H1 (cell line): ENCODE measurements around the gene NKAIN2. TPM values are rescaled to one million over a fixed set of nuclear protein-coding genes. Genes with fewer than 3 reads are reported as not detected.

Source experiments
- CTCF ChIA-PET: fragments of 300-600 bp; sonication (Branson Sonifier 250); formaldehyde crosslinking; loops from one replicate; lab custom pipeline; 2021; ENCODE audit not compliant: partially characterized antibody; lab: Charles Lee
- POLR2A ChIA-PET: fragments of 300-600 bp; sonication (Branson Sonifier 250); formaldehyde crosslinking; loops from one replicate; lab custom pipeline; 2021; ENCODE audit warnings: inconsistent platforms; ENCODE audit not compliant: partially characterized antibody; lab: Charles Lee
- DNase-seq, 2 experiments: peaks; one replicate each; pipeline versions ENCODE4 v3.0.0 to v3.0.0-alpha.2; 2010 to 2022; ENCODE audit warnings: low spot score in 2 of 2, low read depth in 1 of 2, mixed read lengths in 1 of 2
- FAIRE-seq: peaks from 2 replicates; lab custom pipeline; 2011; peaks lifted over from hg19 to GRCh38; lab: Jason Lieb, UNC
- H2AFZ ChIP-seq: 2 replicates; pipeline ENCODE4 v1.8.1; 2012; ENCODE audit warnings: low read length, inconsistent platforms
- H2AK5ac ChIP-seq: 2 replicates; pipeline ENCODE4 v1.6.1; 2013; ENCODE audit warnings: low read depth, low read length
- H2BK120ac ChIP-seq: replicated peaks from 2 replicates; pipeline ENCODE3; 2013; ENCODE audit warnings: low read depth, low read length, inconsistent platforms
- H2BK12ac ChIP-seq: 2 replicates; pipeline ENCODE4 v1.6.1; 2013; ENCODE audit warnings: low read depth, low read length
- H2BK15ac ChIP-seq: 2 replicates; pipeline ENCODE4 v1.6.1; 2013; ENCODE audit warnings: low read length
- H2BK20ac ChIP-seq: 2 replicates; pipeline ENCODE4 v1.6.1; 2013; ENCODE audit warnings: low read length
- H2BK5ac ChIP-seq: 2 replicates; pipeline ENCODE4 v1.6.1; 2013; ENCODE audit warnings: low read depth, low read length
- H3K14ac ChIP-seq: 2 replicates; pipeline ENCODE4 v1.6.1; 2013; ENCODE audit warnings: inconsistent platforms; ENCODE audit not compliant: insufficient read length
- H3K18ac ChIP-seq: 2 replicates; pipeline ENCODE4 v1.6.1; 2013; ENCODE audit warnings: low read length; ENCODE audit errors: extremely low read depth
- H3K23ac ChIP-seq: 2 replicates; pipeline ENCODE4 v1.6.1; 2013; ENCODE audit warnings: inconsistent platforms; ENCODE audit not compliant: insufficient read length
- H3K23me2 ChIP-seq: 2 replicates; pipeline ENCODE4 v1.6.1; 2013; ENCODE audit warnings: low read depth, low read length
- H3K27ac ChIP-seq: 2 replicates; pipeline ENCODE4 v1.6.1; 2011; ENCODE audit warnings: low read depth, low read length, inconsistent platforms
- H3K27me3 ChIP-seq, 4 experiments: replicated peaks in 1 of 4; 1 replicate in 1 of 4; 2 replicates in 3 of 4; pipeline versions ENCODE4 v1.6.1 to v1.8.1; 2011 to 2013; ENCODE audit warnings: low read length in 3 of 4, mild to moderate bottlenecking in 3 of 4, inconsistent platforms in 2 of 4, mixed read lengths in 2 of 4, moderate library complexity in 1 of 4; ENCODE audit not compliant: control insufficient read depth in 3 of 4, insufficient read depth in 3 of 4; ENCODE audit errors: extremely low read depth in 1 of 4
- H3K36me3 ChIP-seq, 4 experiments: 2 replicates each; pipeline versions ENCODE4 v1.6.1 to v1.8.1; 2011 to 2013; ENCODE audit warnings: mild to moderate bottlenecking in 4 of 4, low read length in 3 of 4, moderate library complexity in 2 of 4, control low read depth in 1 of 4, inconsistent platforms in 1 of 4; ENCODE audit not compliant: insufficient read depth in 4 of 4, control insufficient read depth in 2 of 4
- H3K4ac ChIP-seq: replicated peaks from 2 replicates; pipeline ENCODE3; 2013; ENCODE audit warnings: low read length, low read depth, mixed read lengths, inconsistent platforms; ENCODE audit not compliant: insufficient read length
- H3K4me1 ChIP-seq, 4 experiments: replicated peaks in 1 of 4; 1 replicate in 1 of 4; 2 replicates in 3 of 4; pipeline versions ENCODE4 v1.6.1 to v1.8.1; 2011 to 2013; ENCODE audit warnings: low read length in 3 of 4, inconsistent platforms in 2 of 4, mixed read lengths in 1 of 4; ENCODE audit not compliant: insufficient read depth in 4 of 4, control insufficient read depth in 3 of 4
- H3K4me2 ChIP-seq, 2 experiments: 2 replicates each; pipeline versions ENCODE4 v1.6.1 to v1.8.1; 2011 to 2013; ENCODE audit warnings: low read depth in 2 of 2, low read length in 2 of 2, control low read depth in 1 of 2, inconsistent platforms in 1 of 2, mild to moderate bottlenecking in 1 of 2; ENCODE audit not compliant: insufficient read depth in 1 of 2
- H3K4me3 ChIP-seq, 4 experiments: fragments of 200-600, 300-600 bp in 1 of 4; sonication (generic), shearing (Covaris generic), sonication (Bioruptor Twin) in 1 of 4; 2 replicates each; pipeline versions ENCODE4 v1.5.1 to v1.8.1; 2011 to 2016; ENCODE audit warnings: low read length in 4 of 4, low read depth in 3 of 4, control low read depth in 2 of 4, inconsistent platforms in 2 of 4, mild to moderate bottlenecking in 2 of 4, mixed read lengths in 1 of 4, moderate library complexity in 1 of 4; ENCODE audit not compliant: insufficient read depth in 2 of 4; ENCODE audit errors: extremely low read depth in 1 of 4
- H3K56ac ChIP-seq: replicated peaks from 2 replicates; pipeline ENCODE3; 2013; ENCODE audit warnings: low read depth, mild to moderate bottlenecking, mixed read lengths, low read length, inconsistent platforms; ENCODE audit not compliant: insufficient read length
- H3K79me1 ChIP-seq: 2 replicates; pipeline ENCODE4 v1.6.1; 2013; ENCODE audit warnings: low read depth, low read length, control low read depth
- H3K79me2 ChIP-seq, 2 experiments: 2 replicates each; pipeline versions ENCODE4 v1.6.1 to v1.8.1; 2012 to 2013; ENCODE audit warnings: low read length in 2 of 2, mild to moderate bottlenecking in 2 of 2, inconsistent platforms in 1 of 2; ENCODE audit not compliant: insufficient read depth in 2 of 2, control insufficient read depth in 1 of 2
- H3K9ac ChIP-seq, 4 experiments: replicated peaks in 1 of 4; 1 replicate in 1 of 4; 2 replicates in 3 of 4; pipeline versions ENCODE4 v1.6.1 to v1.8.1; 2011 to 2013; ENCODE audit warnings: low read depth in 3 of 4, low read length in 3 of 4, control low read depth in 2 of 4, mild to moderate bottlenecking in 2 of 4, moderate library complexity in 2 of 4, inconsistent platforms in 1 of 4; ENCODE audit errors: extremely low read depth in 1 of 4
- H3K9me3 ChIP-seq, 2 experiments: 2 replicates each; pipeline versions ENCODE4 v1.6.1 to v1.8.1; 2012 to 2013; ENCODE audit warnings: mild to moderate bottlenecking in 2 of 2, moderate library complexity in 2 of 2, control low read depth in 1 of 2, inconsistent platforms in 1 of 2, low read depth in 1 of 2, low read length in 1 of 2, mixed read lengths in 1 of 2; ENCODE audit not compliant: insufficient read depth in 2 of 2
- H4K20me1 ChIP-seq, 2 experiments: replicated peaks in 1 of 2; 2 replicates each; pipeline versions ENCODE3 to v1.8.1; 2011 to 2013; ENCODE audit warnings: inconsistent platforms in 2 of 2, low read length in 2 of 2, mild to moderate bottlenecking in 1 of 2; ENCODE audit not compliant: insufficient read depth in 2 of 2, control insufficient read depth in 1 of 2
- H4K5ac ChIP-seq: 2 replicates; pipeline ENCODE4 v1.6.1; 2013; ENCODE audit warnings: low read length, low read depth, mixed read lengths, inconsistent platforms; ENCODE audit not compliant: insufficient read length
- H4K8ac ChIP-seq: 2 replicates; pipeline ENCODE4 v1.8.0; 2013; ENCODE audit warnings: mild to moderate bottlenecking, moderate library complexity, low read length, inconsistent platforms; ENCODE audit not compliant: insufficient read depth; ENCODE audit errors: extremely low read depth
- H4K91ac ChIP-seq: replicated peaks from 2 replicates; pipeline ENCODE3; 2013; ENCODE audit warnings: low read length, mixed read lengths, inconsistent platforms; ENCODE audit not compliant: insufficient read length
- KDM1A ChIP-seq: fragments of 200-600, 300-600 bp; sonication (generic); IDR thresholded peaks from 2 replicates; pipeline ENCODE4 v1.7.1; 2016; ENCODE audit warnings: mild to moderate bottlenecking, low read length, borderline replicate concordance
- POLR2AphosphoS5 ChIP-seq: IDR thresholded peaks from 2 replicates; pipeline ENCODE4 v1.6.1; 2011; ENCODE audit warnings: low read depth, low read length
- WGBS, 2 experiments: shearing (Covaris generic) in 1 of 2; methylation state at CpG; one replicate each; pipeline versions ENCODE4 v1.1.6 to v1.1.7; 2013 to 2015; ENCODE audit warnings: low lambda C conversion rate in 2 of 2, mixed read lengths in 2 of 2, inconsistent platforms in 1 of 2, low coverage in 1 of 2, missing lambda C conversion rate in 1 of 2; ENCODE audit not compliant: insufficient replicate concordance in 2 of 2, insufficient coverage in 1 of 2, insufficient read length in 1 of 2; ENCODE audit errors: extremely low coverage in 1 of 2, missing lambda C conversion rate in 1 of 2; 5-methylcytosine and 5-hydroxymethylcytosine counted together
- polyA plus RNA-seq, 7 experiments: library from polyadenylated mRNA; depleted of rRNA in 3 of 7; stranded (reverse) in 5 of 7; unstranded in 2 of 7; fragments of >200 nt in 5 of 7; fragments of 200-250 nt in 2 of 7; gene quantifications; 1 replicate in 5 of 7; 2 replicates in 1 of 7; 4 replicates in 1 of 7; pipeline versions ENCODE4 v1.2.1 to v1.2.3, GENCODE V29; 2011 to 2013; ENCODE audit warnings: missing spikeins in 2 of 7, mixed read lengths in 2 of 7
- total RNA-seq: library from RNA; stranded (reverse); fragmentation: NEBNext Ultra II Directional; extraction: Animal tissue kit (Norgen Biotek cat#: 25700); gene quantifications from 2 replicates; pipeline ENCODE4 v1.2.1, GENCODE V29; 2021

NKAIN2 gene
- total and polyA plus RNA-seq, 2 of the 8 experiments (the other 6 are each of a cell fraction or from before 2014, with no cell fraction given), result 0.20 to 0.34 TPM

DNA sequence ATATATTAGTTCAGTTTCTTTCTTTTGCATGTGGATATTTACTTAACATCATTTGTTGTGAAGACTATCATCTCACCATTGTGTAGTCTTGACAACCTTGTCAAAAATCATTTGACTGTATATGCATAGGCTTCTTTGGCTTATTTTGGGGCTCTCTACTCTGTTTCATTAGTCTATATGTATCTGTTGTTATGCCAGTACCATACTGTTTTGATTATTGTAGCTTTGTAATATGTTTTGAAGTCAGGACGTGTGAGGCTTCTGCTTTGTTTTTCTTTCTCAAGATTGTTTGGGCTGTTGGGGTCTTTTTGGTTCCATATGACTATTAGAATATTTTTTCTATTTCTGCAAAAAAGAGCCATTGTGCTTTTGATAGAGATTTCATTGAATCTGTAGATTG lies 870.4 kb downstream of the NKAIN2 start:
- Histone ChIP-seq H3K79me2 (no peaks in the 10 kb centered on the region), H3K79me1 (no peaks in the 10 kb centered on the region), H3K23me2 (no peaks in the 10 kb centered on the region), H3K18ac (no peak overlapping the region), H3K36me3 (no peaks in the 10 kb centered on the region), H4K91ac (no peak overlapping the region), H3K27me3 (no peaks in the 10 kb centered on the region), H4K20me1 (no peaks in the 10 kb centered on the region), H2BK15ac (no peak overlapping the region), H3K14ac (no peak overlapping the region), H3K23ac (no peak overlapping the region), H2BK120ac (no peak overlapping the region), H4K8ac (no peak overlapping the region), H2BK20ac (no peak overlapping the region), H2BK5ac (no peak overlapping the region), H2AK5ac (no peak overlapping the region), H3K9ac (no peak overlapping the region), H3K4ac (no peak overlapping the region), H3K56ac (no peak overlapping the region), H2BK12ac (no peak overlapping the region), H3K27ac (no peak overlapping the region), H4K5ac (no peak overlapping the region), H3K4me2 (no peak overlapping the region), H3K4me3 (no peak overlapping the region), H3K9me3 (peaks cover 3 to 5% of the 10 kb centered on the region in 2 experiments; a peak in 2 of 4 replicates), H3K4me1 (no peaks in the 10 kb centered on the region), H2AFZ (no peak overlapping the region)
- DNase-seq, result no peak
- ChIA-PET CTCF (no interaction called here), POLR2A (no interaction called here)
- FAIRE-seq, result no peak
- TF ChIP-seq POLR2AphosphoS5 (no peak), KDM1A (0 out of 2 replicates have a peak, but pooled peaks have one; percentile 59)
- WGBS, 2 experiments, result 88% methylated on average over 1 of the region's 1 CpG; no CpG with 5 or more reads in 1 of the 2 experiments
